ENCODE measurements around the gene CRABP2.

CRABP2 gene

GRCh38 chr1:156742017-156742416 lies 36.6 kb upstream of the CRABP2 start:
- no peak for DNase-seq (ENCODE audit: low read depth in 2 of 2, low spot score in 1 of 2)

GRCh38 chr1:156741481-156741983 lies 36.1 kb upstream of the CRABP2 start:
- no peak for DNase-seq (ENCODE audit: low read depth in 2 of 2, low spot score in 1 of 2)

- peak; percentile 91 to 92 for DNase-seq (ENCODE audit: low read depth in 2 of 2, low spot score in 1 of 2)
Measured at GRCh38 chr1:156740741-156741480, 35.5 kb upstream of the CRABP2 start, which contains the start of gene MRPL24. MRPL24 (minus strand) TSS chr1:156741088; CDS start chr1:156738704, 2,384 bp downstream.

- DNase-seq (ENCODE audit: low read depth in 2 of 2, low spot score in 1 of 2), result no peak
Measured at GRCh38 chr1:156740237-156740740, 34.9 kb upstream of the CRABP2 start.

- DNase-seq (ENCODE audit: low read depth in 2 of 2, low spot score in 1 of 2), result no peak
Measured at GRCh38 chr1:156738916-156739315, 33.5 kb upstream of the CRABP2 start.

- DNase-seq (ENCODE audit: low read depth in 2 of 2, low spot score in 1 of 2), result no peak
Measured at GRCh38 chr1:156738407-156738806, 33.0 kb upstream of the CRABP2 start.

- DNase-seq (ENCODE audit: low read depth in 2 of 2, low spot score in 1 of 2), result no peak
Measured at GRCh38 chr1:156733989-156734584, 28.7 kb upstream of the CRABP2 start.

GRCh38 chr1:156728599-156729462 lies 23.4 kb upstream of the CRABP2 start, which contains the start of gene ISG20L2:
ISG20L2 (minus strand) TSS chr1:156728766; CDS start chr1:156727652, 1,114 bp downstream.
- DNase-seq (ENCODE audit: low read depth in 2 of 2, low spot score in 1 of 2), result peak; percentile 89 to 90

GRCh38 chr1:156727926-156728598 lies 22.7 kb upstream of the CRABP2 start, which contains the start of gene METTL25B:
METTL25B (plus strand) TSS chr1:156728469; CDS start chr1:156729105, 636 bp downstream.
- DNase-seq (ENCODE audit: low read depth in 2 of 2, low spot score in 1 of 2), result peak in 1 of 2 donors; percentile 39

- no peak for DNase-seq (ENCODE audit: low read depth in 2 of 2, low spot score in 1 of 2)
Measured at GRCh38 chr1:156727492-156727891, 22.1 kb upstream of the CRABP2 start.

- no peak for DNase-seq (ENCODE audit: low read depth in 2 of 2, low spot score in 1 of 2)
Measured at GRCh38 chr1:156726549-156727226, 21.3 kb upstream of the CRABP2 start.

- peak; percentile 46 for DNase-seq (ENCODE audit: low read depth in 2 of 2, low spot score in 1 of 2)
Measured at GRCh38 chr1:156725683-156726280, 20.4 kb upstream of the CRABP2 start.

GRCh38 chr1:156721535-156721934 lies 16.2 kb upstream of the CRABP2 start:
- DNase-seq (ENCODE audit: low read depth in 2 of 2, low spot score in 1 of 2), result no peak

GRCh38 chr1:156721131-156721530 lies 15.7 kb upstream of the CRABP2 start:
- DNase-seq (ENCODE audit: low read depth in 2 of 2, low spot score in 1 of 2), result no peak

- DNase-seq (ENCODE audit: low read depth in 2 of 2, low spot score in 1 of 2), result no peak
Measured at GRCh38 chr1:156717351-156717750, 12.0 kb upstream of the CRABP2 start.

GRCh38 chr1:156714830-156715229 lies 9.4 kb upstream of the CRABP2 start:
- no peak for DNase-seq (ENCODE audit: low read depth in 2 of 2, low spot score in 1 of 2)

GRCh38 chr1:156712626-156713025 lies 7.2 kb upstream of the CRABP2 start:
- DNase-seq (ENCODE audit: low read depth in 2 of 2, low spot score in 1 of 2), result no peak

- DNase-seq (ENCODE audit: low read depth in 2 of 2, low spot score in 1 of 2), result no peak
Measured at GRCh38 chr1:156711011-156711817, 5.8 kb upstream of the CRABP2 start.
